MCF 10A (cell line): ENCODE results near the gene KIF5A. TPM values are rescaled to one million over a fixed set of nuclear protein-coding genes. Genes with fewer than 3 reads are reported as not detected.

Experiments
- BruUV-seq: library from RNA; stranded (reverse); fragments of 400-500 nt; replicated peaks from 2 replicates; lab custom pipeline; 2021; lab: Mats Ljungman, UMichigan
- CTCF ChIA-PET: fragments of 300-600 bp; sonication (Branson Sonifier 250); formaldehyde crosslinking; extraction: SDS; loops from one replicate; lab custom pipeline; 2021; ENCODE audit warnings: antibody characterized with exemption, inconsistent platforms; lab: Yijun Ruan, JAX
- POLR2A ChIA-PET: fragments of 300-600, 350-650 bp; sonication (Branson Sonifier 250); formaldehyde crosslinking; extraction: SDS; loops from one replicate; lab custom pipeline; 2020; ENCODE audit warnings: antibody characterized with exemption, inconsistent platforms; lab: Yijun Ruan, JAX
- DNase-seq: peaks from one replicate; pipeline ENCODE4 v3.0.0-alpha.2; 2018; ENCODE audit not compliant: unreplicated experiment
- H3K27ac Mint-ChIP-seq: one replicate; pipeline ENCODE4 v1.8.0; 2022; ENCODE audit warnings: mild to moderate bottlenecking, low read depth, mixed read lengths; ENCODE audit not compliant: unreplicated experiment
- H3K27me3 Mint-ChIP-seq: one replicate; pipeline ENCODE4 v1.8.0; 2022; ENCODE audit warnings: mixed read lengths; ENCODE audit not compliant: insufficient read depth, unreplicated experiment
- H3K36me3 Mint-ChIP-seq: one replicate; pipeline ENCODE4 v1.8.0; 2022; ENCODE audit warnings: mild to moderate bottlenecking, moderate library complexity, mixed read lengths; ENCODE audit not compliant: insufficient read depth, unreplicated experiment
- H3K4me1 Mint-ChIP-seq: one replicate; pipeline ENCODE4 v1.8.0; 2022; ENCODE audit warnings: mixed read lengths; ENCODE audit not compliant: insufficient read depth, unreplicated experiment
- H3K4me3 Mint-ChIP-seq: one replicate; pipeline ENCODE4 v1.8.0; 2022; ENCODE audit warnings: mild to moderate bottlenecking, moderate library complexity, mixed read lengths; ENCODE audit not compliant: unreplicated experiment
- H3K9me3 Mint-ChIP-seq: one replicate; pipeline ENCODE4 v1.8.0; 2022; ENCODE audit warnings: mixed read lengths; ENCODE audit not compliant: unreplicated experiment
- intact Hi-C: fragments of 100-400 bp; cut with micrococcal nuclease; formaldehyde crosslinking; loops from 2 replicates; pipeline ENCODE4 v1.14.1; 2022
- total RNA-seq: library from RNA; stranded (reverse); gene quantifications from 2 replicates; pipeline ENCODE4 v1.2.3, GENCODE V29; 2022
- TF ChIP-seq, protein P1 (sequence below): fragments of 200-600 bp; IDR thresholded peaks from one replicate; pipeline ENCODE4 v1.8.0; 2022; ENCODE audit warnings: antibody characterized with exemption, mild to moderate bottlenecking; ENCODE audit not compliant: unreplicated experiment

The KIF5A gene
- total RNA-seq, 1 experiment from 2014 or later = 0.56 TPM

GRCh38 chr12:57628280-57629191, 78.7 kb downstream of the KIF5A start:
- H3K36me3 Mint-ChIP-seq = no peaks in the 10 kb centered on the region
- H3K27me3 Mint-ChIP-seq = peaks cover 21% of the 10 kb centered on the region
- no peak overlapping the region for H3K27ac Mint-ChIP-seq
- no peak overlapping the region for H3K4me3 Mint-ChIP-seq
- TF ChIP-seq, protein P1, sequence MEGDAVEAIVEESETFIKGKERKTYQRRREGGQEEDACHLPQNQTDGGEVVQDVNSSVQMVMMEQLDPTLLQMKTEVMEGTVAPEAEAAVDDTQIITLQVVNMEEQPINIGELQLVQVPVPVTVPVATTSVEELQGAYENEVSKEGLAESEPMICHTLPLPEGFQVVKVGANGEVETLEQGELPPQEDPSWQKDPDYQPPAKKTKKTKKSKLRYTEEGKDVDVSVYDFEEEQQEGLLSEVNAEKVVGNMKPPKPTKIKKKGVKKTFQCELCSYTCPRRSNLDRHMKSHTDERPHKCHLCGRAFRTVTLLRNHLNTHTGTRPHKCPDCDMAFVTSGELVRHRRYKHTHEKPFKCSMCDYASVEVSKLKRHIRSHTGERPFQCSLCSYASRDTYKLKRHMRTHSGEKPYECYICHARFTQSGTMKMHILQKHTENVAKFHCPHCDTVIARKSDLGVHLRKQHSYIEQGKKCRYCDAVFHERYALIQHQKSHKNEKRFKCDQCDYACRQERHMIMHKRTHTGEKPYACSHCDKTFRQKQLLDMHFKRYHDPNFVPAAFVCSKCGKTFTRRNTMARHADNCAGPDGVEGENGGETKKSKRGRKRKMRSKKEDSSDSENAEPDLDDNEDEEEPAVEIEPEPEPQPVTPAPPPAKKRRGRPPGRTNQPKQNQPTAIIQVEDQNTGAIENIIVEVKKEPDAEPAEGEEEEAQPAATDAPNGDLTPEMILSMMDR = no peak
- ChIA-PET CTCF (interaction anchor here (0.6 to 2.1 kb wide), 5 partner anchors 15 to 45 kb away, joined by 3 to 10 read pairs (median 5); no protein-coding TSS in a partner anchor), POLR2A (interaction anchor here (0.6 kb wide), 1 partner anchor 228 kb away, joined by 3 read pairs; no protein-coding TSS in a partner anchor)
- no peak for DNase-seq
- intact Hi-C loops = no loop called here
- peaks cover 5% of the 10 kb centered on the region for H3K4me1 Mint-ChIP-seq
- BruUV-seq = no TSS peak
- no peaks in the 10 kb centered on the region for H3K9me3 Mint-ChIP-seq

DNA sequence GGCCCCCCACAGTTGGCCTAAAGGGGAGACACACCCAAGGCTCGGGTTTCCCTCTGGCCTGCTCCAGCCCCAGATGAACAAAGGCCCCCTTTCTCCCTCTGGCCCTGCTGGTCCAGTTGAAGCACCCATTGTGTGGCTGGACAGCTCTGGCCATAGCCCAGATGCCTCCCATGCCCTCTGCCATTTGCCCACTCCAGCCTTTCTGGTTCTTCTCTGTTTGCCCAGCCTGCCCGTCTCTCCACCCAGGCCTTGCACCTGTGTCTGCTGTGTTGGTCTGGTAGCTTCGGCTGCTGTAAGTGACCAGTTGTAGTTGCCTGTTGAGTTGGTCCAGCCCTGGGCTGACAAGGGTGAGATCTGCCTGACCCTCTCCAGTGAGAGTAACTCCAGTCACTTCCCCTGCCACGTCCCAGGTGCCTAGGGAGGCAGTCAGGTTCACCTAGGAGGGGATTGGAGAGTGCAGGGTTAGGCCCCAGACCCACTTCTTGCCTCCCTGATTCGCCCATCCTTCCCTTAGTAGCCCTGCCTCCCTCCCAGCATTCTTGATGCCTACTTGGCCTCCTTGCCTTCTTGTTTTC, 80.1 kb downstream of the KIF5A start:
- intact Hi-C loops = no loop called here
- Mint-ChIP-seq H3K27me3 (peaks cover 7% of the 10 kb centered on the region), H3K9me3 (no peaks in the 10 kb centered on the region), H3K4me3 (no peak overlapping the region), H3K36me3 (no peaks in the 10 kb centered on the region), H3K4me1 (peaks cover 5% of the 10 kb centered on the region), H3K27ac (no peak overlapping the region)
- POLR2A ChIA-PET = no interaction called here
- CTCF ChIA-PET = interaction anchor here (0.7 to 2.4 kb wide), 5 partner anchors 9 to 1290 kb away, joined by 3 to 18 read pairs (median 5); partner anchors contain the start of gene OS9
- no TSS peak for BruUV-seq
- no peak for DNase-seq
- TF ChIP-seq, protein P1 = no peak

DNA sequence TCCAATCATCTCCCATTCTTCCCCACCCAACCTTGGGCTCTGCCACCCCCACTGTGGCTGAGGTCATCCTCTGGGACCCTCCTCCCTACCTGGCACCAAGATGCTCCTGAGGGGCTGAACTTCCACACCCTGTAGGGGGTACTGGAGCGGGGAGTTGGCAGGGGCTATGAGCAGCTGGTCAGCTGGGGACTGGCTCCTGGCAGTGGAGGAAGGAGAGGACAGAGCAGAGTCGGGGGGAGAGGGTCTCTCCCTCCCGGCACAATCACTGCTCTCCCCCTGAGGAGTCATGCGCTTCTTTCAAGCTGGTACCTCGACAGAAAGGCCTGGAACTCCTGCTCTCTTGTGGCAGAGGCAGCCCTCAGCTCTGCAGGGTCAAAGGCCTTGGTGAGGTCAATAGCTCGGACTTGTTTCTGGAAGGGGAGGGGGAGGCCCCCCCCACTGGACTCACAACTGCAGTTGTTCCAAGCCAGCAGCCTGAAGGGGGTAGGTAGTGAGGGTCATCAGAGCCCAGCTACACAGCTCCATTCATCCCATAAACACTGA, 81.1 kb downstream of the KIF5A start:
- Mint-ChIP-seq H3K9me3 (no peaks in the 10 kb centered on the region), H3K36me3 (no peaks in the 10 kb centered on the region), H3K4me3 (no peak overlapping the region), H3K27me3 (no peaks in the 10 kb centered on the region), H3K4me1 (peaks cover 5% of the 10 kb centered on the region), H3K27ac (no peak overlapping the region)
- BruUV-seq = no TSS peak
- no peak for DNase-seq
- intact Hi-C loops = no loop called here
- TF ChIP-seq, protein P1 = no peak
- CTCF ChIA-PET = interaction anchor here (0.7 to 2.4 kb wide), 9 partner anchors 10 to 1291 kb away, joined by 3 to 18 read pairs (median 4); no protein-coding TSS in a partner anchor
- POLR2A ChIA-PET = interaction anchor here (0.6 to 0.7 kb wide), 4 partner anchors 11 to 1002 kb away, joined by 3 to 4 read pairs (median 3); no protein-coding TSS in a partner anchor
